Skeletal muscle tissue (tissue), 4 donors: ENCODE measurements around the gene SSTR3. TPM values are rescaled to one million over a fixed set of nuclear protein-coding genes. Genes with fewer than 3 reads are reported as not detected.

ENCODE experiments used
- H3K27ac ChIP-seq: one replicate; pipeline ENCODE4 v1.7.0; 2013; ENCODE audit warnings: mild to moderate bottlenecking, low read depth, low read length, inconsistent platforms
- H3K27me3 ChIP-seq, 3 donors: one replicate each; pipeline ENCODE4 v1.7.0; 2013; ENCODE audit warnings: low read length in 3 of 3; ENCODE audit not compliant: control insufficient read depth in 3 of 3, insufficient read depth in 3 of 3
- H3K36me3 ChIP-seq, 3 donors: one replicate each; pipeline ENCODE4 v1.7.0; 2013; ENCODE audit warnings: low read length in 3 of 3; ENCODE audit not compliant: control insufficient read depth in 3 of 3, insufficient read depth in 3 of 3
- H3K4me1 ChIP-seq, 3 donors: one replicate each; pipeline ENCODE4 v1.7.0; 2013; ENCODE audit warnings: low read length in 3 of 3, mild to moderate bottlenecking in 3 of 3; ENCODE audit not compliant: control insufficient read depth in 3 of 3, insufficient read depth in 3 of 3
- H3K4me3 ChIP-seq, 3 donors: one replicate each; pipeline ENCODE4 v1.7.0; 2013; ENCODE audit warnings: low read length in 3 of 3
- H3K9ac ChIP-seq, 3 donors: one replicate each; pipeline ENCODE4 v1.7.0; 2013; ENCODE audit warnings: low read length in 3 of 3, mild to moderate bottlenecking in 3 of 3, moderate library complexity in 2 of 3, low read depth in 1 of 3
- H3K9me3 ChIP-seq, 3 donors: one replicate each; pipeline ENCODE4 v1.7.0; 2013; ENCODE audit warnings: low read length in 3 of 3; ENCODE audit not compliant: control insufficient read depth in 3 of 3
- total RNA-seq: library from RNA; depleted of rRNA; stranded (reverse); fragments of >200 nt; gene quantifications from one replicate; pipeline ENCODE4 v1.2.3, GENCODE V29; 2014
- donor health status: Osteomylitis.

The SSTR3 gene
- total RNA-seq, 1 donor from 2014 or later: not detected

GRCh38 chr22:37196539-37197450, 15.5 kb downstream of the SSTR3 start:
- Histone ChIP-seq H3K36me3 (no peaks in the 10 kb centered on the region), H3K27ac (peak overlapping the region; percentile 91), H3K4me3 (peak overlapping the region; percentile 18 to 61 (median 20)), H3K4me1 (peaks cover 42 to 47% (median 46%) of the 10 kb centered on the region in 3 donors), H3K27me3 (no peaks in the 10 kb centered on the region), H3K9me3 (no peaks in the 10 kb centered on the region), H3K9ac (peak overlapping the region; percentile 36 to 78 (median 40))

DNA sequence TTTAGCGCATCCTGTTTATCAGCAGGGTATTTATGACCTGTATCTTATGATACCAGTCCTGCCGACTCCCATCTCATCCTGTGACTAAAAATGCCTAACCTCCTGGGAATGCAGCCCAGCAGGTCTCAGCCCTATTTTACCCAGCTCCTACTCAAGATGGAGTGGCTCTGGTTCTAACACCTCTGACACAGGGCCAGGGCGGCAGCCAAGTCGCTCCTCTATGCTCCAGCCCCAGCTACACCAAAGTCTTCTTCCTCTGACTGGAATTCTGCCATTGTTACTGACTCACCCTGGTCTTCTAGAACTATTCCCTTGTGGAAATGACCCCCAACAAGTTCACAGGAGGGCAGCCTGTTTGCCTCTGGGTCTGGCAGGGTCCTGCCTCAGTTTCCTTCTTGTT, 16.4 kb downstream of the SSTR3 start:
- peak overlapping the region; percentile 91 for H3K27ac ChIP-seq
- H3K4me3 ChIP-seq: no peak overlapping the region
- no peaks in the 10 kb centered on the region for H3K36me3 ChIP-seq
- peak overlapping the region in 2 of 3 donors; percentile 5 to 78 for H3K9ac ChIP-seq
- H3K27me3 ChIP-seq: no peaks in the 10 kb centered on the region
- no peaks in the 10 kb centered on the region for H3K9me3 ChIP-seq
- peaks cover 42 to 47% (median 46%) of the 10 kb centered on the region in 3 donors for H3K4me1 ChIP-seq

GRCh38 chr22:37194750-37195149, 17.5 kb downstream of the SSTR3 start:
- Histone ChIP-seq H3K27ac (no peak overlapping the region), H3K4me1 (peaks cover 42 to 46% (median 45%) of the 10 kb centered on the region in 3 donors), H3K27me3 (no peaks in the 10 kb centered on the region), H3K9ac (no peak overlapping the region), H3K4me3 (no peak overlapping the region), H3K9me3 (no peaks in the 10 kb centered on the region), H3K36me3 (no peaks in the 10 kb centered on the region)

GRCh38 chr22:37193629-37194191, 18.6 kb downstream of the SSTR3 start:
- H3K4me3 ChIP-seq: no peak overlapping the region

GRCh38 chr22:37192741-37193140, 19.5 kb downstream of the SSTR3 start:
- Histone ChIP-seq H3K9me3 (no peaks in the 10 kb centered on the region), H3K27ac (no peak overlapping the region), H3K27me3 (no peaks in the 10 kb centered on the region), H3K36me3 (no peaks in the 10 kb centered on the region), H3K4me1 (peaks cover 47 to 52% (median 50%) of the 10 kb centered on the region in 3 donors), H3K4me3 (no peak overlapping the region), H3K9ac (no peak overlapping the region)

More at GRCh38 chr22:37193629-37194191, 18.6 kb downstream of the SSTR3 start:
- Histone ChIP-seq H3K9me3 (no peaks in the 10 kb centered on the region), H3K9ac (no peak overlapping the region), H3K27me3 (no peaks in the 10 kb centered on the region), H3K4me1 (peaks cover 45 to 49% (median 48%) of the 10 kb centered on the region in 3 donors), H3K27ac (peak overlapping the region; percentile 56), H3K36me3 (no peaks in the 10 kb centered on the region)

DNA sequence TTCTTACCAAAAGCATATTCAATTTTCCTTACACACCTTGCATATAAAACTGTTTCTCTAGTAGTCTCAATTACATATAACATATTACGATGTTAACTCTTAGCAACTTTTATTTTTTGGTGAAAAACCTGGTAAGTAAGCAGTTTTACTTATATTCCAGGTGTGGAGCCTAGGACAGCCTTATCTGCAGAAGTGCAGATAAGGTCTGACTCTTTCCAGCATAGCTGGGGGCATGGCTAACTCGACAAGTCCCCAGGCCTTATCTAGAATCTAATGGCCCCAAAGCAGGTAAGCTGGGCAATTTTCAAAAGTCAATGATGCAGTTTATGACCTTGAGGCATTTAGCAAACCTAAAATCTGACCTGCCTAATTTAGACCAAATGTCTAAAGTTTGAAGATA, 20.1 kb downstream of the SSTR3 start:
- H3K4me1 ChIP-seq: peaks cover 47 to 52% (median 50%) of the 10 kb centered on the region in 3 donors

DNA sequence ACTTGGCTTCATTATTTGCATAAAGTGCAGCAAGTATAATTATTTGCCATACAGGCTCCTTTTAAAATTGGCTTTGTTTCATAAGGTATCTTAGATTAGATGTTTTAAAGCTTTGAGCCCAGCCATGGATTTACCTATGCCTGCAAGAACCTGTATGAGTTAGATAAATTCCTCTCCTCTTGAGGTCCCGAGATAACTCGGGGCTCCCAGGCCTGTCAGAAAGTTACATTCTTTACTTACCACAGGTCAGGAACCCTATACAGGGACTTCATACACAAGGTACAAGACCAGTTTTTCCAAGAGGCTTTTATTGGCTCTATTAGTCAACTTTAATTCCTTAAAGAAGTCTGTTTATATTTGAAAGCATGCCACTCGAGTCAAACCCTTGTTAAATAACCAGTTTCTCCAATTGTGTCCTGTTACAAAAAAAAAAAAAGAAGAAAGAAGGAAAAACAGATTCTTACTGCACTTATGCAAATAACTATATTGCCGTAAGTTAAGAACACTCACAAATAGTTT, 22.0 kb downstream of the SSTR3 start:
- no peaks in the 10 kb centered on the region for H3K27me3 ChIP-seq
- H3K4me1 ChIP-seq: peaks cover 39 to 46% (median 41%) of the 10 kb centered on the region in 3 donors
- H3K9me3 ChIP-seq: no peaks in the 10 kb centered on the region
- H3K9ac ChIP-seq: no peak overlapping the region
- H3K4me3 ChIP-seq: no peak overlapping the region
- no peak overlapping the region for H3K27ac ChIP-seq
- no peaks in the 10 kb centered on the region for H3K36me3 ChIP-seq

More for the DNA sequence above, 20.1 kb downstream of the SSTR3 start:
- H3K4me3 ChIP-seq: no peak overlapping the region
- H3K36me3 ChIP-seq: no peaks in the 10 kb centered on the region
- H3K27me3 ChIP-seq: no peaks in the 10 kb centered on the region
- H3K9me3 ChIP-seq: no peaks in the 10 kb centered on the region
- no peak overlapping the region for H3K27ac ChIP-seq
- H3K9ac ChIP-seq: peak overlapping the region in 1 of 3 donors; percentile 28

DNA sequence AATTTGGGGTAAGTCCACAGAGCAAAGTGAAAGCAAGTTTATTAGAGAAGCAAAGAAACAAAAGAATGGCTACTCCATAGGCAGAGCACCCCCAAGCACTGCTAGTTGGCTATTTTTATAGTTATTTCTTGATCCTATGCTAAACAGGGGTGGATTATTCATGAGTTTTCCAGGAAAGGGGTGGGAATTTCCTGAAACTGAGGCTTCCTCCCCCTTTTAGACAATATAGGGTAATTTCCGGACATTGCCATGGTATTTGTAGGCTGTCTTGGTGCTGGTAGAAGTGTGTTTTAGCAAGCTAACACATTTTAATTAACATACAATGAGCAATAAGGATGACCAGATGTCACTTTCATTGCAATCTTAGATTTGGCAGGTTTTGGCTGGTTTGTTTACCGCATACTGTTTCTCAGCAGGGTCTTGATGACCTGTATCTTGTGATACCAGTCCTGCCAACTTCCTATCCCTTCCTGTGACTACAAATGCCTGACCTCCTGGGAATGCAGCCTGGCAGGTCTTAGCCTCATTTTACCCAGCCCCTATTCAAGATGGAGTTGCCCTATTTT, 23.3 kb downstream of the SSTR3 start:
- no peaks in the 10 kb centered on the region for H3K36me3 ChIP-seq
- H3K27me3 ChIP-seq: no peaks in the 10 kb centered on the region
- peak overlapping the region; percentile 85 for H3K27ac ChIP-seq
- peaks cover 38 to 43% (median 39%) of the 10 kb centered on the region in 3 donors for H3K4me1 ChIP-seq
- H3K9me3 ChIP-seq: no peaks in the 10 kb centered on the region
- H3K9ac ChIP-seq: peak overlapping the region in 2 of 3 donors; percentile 46 to 75
- peak overlapping the region; percentile 15 to 44 (median 39) for H3K4me3 ChIP-seq

- Histone ChIP-seq H3K9me3 (no peaks in the 10 kb centered on the region), H3K27ac (peak within 1 kb of the TSS; percentile 85), H3K36me3 (no peaks in the 10 kb centered on the region), H3K4me1 (peaks cover 32 to 38% (median 35%) of the 10 kb centered on the region in 3 donors), H3K9ac (peak within 1 kb of the TSS; percentile 36 to 75 (median 75)), H3K4me3 (peak within 1 kb of the TSS; percentile 44 to 76 (median 60)), H3K27me3 (no peaks in the 10 kb centered on the region)
Measured at GRCh38 chr22:37187891-37188761, 24.2 kb downstream of the SSTR3 start, which contains the start of gene C1QTNF6. TSS of gene C1QTNF6 (minus strand) at chr22:37188247. CDS start at chr22:37188213, 34 bp downstream.
